NT2/D1 (cell line): Measurements from ENCODE around the gene C16orf74.

Source experiments
- YY1 ChIP-seq: IDR thresholded peaks from 2 replicates; pipeline ENCODE4 v1.6.1; 2011; ENCODE audit not compliant: insufficient read length, insufficient read depth
- ZNF274 ChIP-seq: IDR thresholded peaks from 2 replicates; pipeline ENCODE4 v1.6.1; 2011; ENCODE audit warnings: mild to moderate bottlenecking, low read depth, low read length

DNA sequence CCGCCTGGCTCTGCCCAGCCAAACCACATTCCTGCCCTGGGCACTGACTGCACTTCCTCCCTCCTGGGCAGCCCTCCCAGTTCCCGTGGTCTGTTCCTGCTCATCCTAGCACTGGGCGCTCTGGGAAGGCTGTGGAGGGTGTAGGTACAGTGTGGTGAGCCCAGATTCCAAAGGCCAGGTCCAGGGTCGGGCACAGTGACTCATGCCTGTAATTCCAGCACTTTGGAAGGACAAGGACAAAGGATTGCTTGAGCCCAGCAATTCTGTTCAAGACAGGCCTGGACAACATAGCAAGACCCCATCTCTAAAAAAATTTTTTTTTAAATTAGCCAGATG is 30.6 kb downstream of the C16orf74 start:
- no peak for TF ChIP-seq YY1
- no peak for TF ChIP-seq ZNF274
